ENCODE data around the gene OGA.

Gene OGA

GRCh38 chr10:101784558-101784957 lies 33.7 kb downstream of the OGA start:
- TF ChIP-seq, protein P1, sequence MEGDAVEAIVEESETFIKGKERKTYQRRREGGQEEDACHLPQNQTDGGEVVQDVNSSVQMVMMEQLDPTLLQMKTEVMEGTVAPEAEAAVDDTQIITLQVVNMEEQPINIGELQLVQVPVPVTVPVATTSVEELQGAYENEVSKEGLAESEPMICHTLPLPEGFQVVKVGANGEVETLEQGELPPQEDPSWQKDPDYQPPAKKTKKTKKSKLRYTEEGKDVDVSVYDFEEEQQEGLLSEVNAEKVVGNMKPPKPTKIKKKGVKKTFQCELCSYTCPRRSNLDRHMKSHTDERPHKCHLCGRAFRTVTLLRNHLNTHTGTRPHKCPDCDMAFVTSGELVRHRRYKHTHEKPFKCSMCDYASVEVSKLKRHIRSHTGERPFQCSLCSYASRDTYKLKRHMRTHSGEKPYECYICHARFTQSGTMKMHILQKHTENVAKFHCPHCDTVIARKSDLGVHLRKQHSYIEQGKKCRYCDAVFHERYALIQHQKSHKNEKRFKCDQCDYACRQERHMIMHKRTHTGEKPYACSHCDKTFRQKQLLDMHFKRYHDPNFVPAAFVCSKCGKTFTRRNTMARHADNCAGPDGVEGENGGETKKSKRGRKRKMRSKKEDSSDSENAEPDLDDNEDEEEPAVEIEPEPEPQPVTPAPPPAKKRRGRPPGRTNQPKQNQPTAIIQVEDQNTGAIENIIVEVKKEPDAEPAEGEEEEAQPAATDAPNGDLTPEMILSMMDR (conservative IDR thresholded peaks at IDR 0.05; ENCODE audit: low read depth, low read length): no peak
- no peak overlapping the region for H3K4me3 ChIP-seq (ENCODE audit: low read depth, low read length)
- DNase-seq (ENCODE audit: low read depth): no peak

DNA sequence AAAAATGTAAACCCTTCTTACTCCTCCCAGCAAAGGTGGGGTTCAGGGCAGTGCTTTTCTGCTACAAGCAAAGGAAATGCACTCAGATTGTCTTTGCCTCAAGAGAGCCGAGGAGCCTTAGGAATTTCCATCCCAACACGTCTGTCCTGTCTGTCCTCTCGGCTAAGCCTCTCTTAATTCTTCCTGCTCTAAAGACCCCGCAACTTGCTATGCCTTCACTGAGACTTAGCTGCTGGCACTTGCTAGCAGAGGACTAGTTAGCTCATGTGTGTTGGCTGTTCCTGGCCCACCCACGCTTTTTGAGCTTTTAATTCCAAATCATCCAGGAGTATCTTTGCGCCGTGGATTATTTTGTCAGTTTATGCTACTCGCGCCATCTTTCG lies 34.5 kb downstream of the OGA start:
- peak; percentile 23 for DNase-seq (ENCODE audit: low read depth)
- peak overlapping the region; percentile 63 for H3K4me3 ChIP-seq (ENCODE audit: low read depth, low read length)
- TF ChIP-seq, protein P1 (conservative IDR thresholded peaks at IDR 0.05; ENCODE audit: low read depth, low read length): no peak

DNA sequence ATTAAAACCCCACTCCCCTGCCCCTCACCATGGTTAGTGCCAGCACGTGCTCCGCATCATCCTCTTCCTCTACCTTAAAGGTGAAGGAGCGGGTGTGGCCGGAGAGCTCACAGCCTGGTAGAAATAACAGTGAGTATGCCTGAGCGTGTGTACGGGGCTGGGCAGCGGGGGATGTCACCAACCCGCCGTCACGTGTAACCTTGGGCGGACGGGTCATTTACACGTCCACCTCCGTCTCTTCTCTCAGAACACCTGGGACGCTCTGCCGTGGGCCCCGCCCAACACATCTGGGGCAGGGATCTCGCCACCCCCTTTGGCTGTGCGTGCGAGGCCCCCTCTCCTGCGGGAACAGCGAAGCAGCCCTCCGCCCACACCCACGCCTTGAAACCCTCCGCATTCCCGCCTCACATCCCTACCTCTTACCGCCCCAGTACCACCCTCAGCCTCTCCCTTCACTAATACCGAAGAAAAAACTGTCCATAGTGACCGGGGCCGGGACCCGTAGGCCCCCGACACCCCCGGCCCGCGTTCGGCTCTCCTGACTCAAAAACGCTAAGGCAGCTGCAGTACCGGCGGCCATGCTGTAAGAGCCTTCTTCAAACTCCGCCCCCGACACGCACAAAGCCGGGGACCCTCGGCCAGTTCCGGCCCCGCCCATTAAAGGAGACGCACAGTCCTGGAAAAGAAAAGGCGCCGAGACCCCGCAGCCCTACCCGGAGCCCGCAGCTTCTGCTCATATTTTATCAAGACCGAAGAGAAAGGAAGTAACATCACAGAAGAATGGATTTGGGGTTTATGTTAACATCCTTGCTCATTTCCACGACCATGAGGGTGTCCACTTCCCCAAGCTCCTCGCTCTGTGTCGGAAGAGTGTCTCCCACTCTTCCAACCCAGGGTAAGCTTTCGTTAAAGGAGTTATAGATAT lies 35.2 kb downstream of the OGA start, which contains the start of gene NPM3:
TSS of gene NPM3 (minus strand) at position 636 of the 925 bp plus-strand sequence. CDS start at position 580, 56 bp downstream.
- TF ChIP-seq, protein P1 (conservative IDR thresholded peaks at IDR 0.05; ENCODE audit: low read depth, low read length): no peak
- DNase-seq (ENCODE audit: low read depth): peak; percentile 82
- peak within 1 kb of the TSS; percentile 63 for H3K4me3 ChIP-seq (ENCODE audit: low read depth, low read length)

- H3K4me3 ChIP-seq (ENCODE audit: low read depth, low read length): peak overlapping the region; percentile 63
- no peak for DNase-seq (ENCODE audit: low read depth)
- TF ChIP-seq, protein P1 (conservative IDR thresholded peaks at IDR 0.05; ENCODE audit: low read depth, low read length): no peak
Observed at GRCh38 chr10:101781984-101782810, 36.0 kb downstream of the OGA start.

DNA sequence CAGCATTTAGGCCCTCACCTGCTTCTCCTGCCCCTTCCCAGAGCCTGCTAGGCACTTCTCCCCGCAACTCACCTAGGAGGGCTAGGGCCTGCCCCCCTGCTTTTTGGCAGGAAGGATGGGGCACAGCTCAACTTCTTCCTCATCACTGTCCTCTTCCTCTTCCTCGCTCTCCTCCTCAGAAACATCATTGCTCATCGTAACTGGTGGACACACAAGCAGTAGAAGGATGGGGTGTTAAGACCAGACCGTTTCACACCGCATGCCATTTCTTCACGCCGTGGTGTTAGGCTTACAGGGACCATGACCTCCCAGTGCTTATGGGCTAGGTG lies 36.6 kb downstream of the OGA start:
- no peak overlapping the region for H3K4me3 ChIP-seq (ENCODE audit: low read depth, low read length)

DNA sequence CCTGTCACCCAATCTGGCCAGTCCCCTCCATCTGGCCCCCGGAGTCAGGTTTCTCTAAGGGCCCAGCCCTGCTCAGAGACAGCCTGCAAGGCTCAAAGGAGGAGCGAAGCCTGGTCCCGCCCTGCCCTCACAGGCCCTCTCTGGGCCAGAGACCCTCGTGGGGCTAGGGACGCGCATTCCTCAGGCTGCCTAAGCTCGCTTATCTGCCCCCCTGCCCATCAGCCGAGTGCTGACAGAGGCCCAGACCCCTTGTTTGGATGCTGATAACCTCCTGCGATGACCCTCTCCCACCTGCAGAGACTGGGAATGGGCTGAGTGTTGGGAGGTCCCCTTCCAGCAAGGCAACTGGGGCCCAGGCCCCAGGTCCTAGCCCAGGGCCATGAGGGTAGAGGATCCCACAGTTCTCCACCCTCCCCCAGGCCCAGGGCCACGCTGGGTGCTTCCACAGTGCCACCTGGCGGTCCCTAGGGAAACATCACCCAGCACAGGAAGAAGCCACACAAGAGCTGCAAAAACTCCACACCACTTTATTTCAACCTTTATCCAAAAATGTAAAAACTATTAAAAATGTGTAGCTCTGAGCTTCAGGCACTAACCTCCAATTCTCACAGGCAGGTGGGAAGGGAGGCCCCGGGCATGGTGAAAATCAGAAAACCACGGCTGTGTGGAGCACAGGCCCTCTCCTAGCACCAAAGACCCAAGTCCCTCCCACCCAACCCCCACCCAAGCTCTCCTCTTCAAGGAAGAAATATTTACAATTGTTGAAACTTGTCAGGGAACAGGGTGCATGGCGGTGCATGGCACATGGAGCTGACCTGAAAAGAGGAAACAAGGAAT lies 37.2 kb downstream of the OGA start:
- peak; percentile 77 for DNase-seq (ENCODE audit: low read depth)
- TF ChIP-seq, protein P1 (conservative IDR thresholded peaks at IDR 0.05; ENCODE audit: low read depth, low read length): peak; percentile 92
- H3K4me3 ChIP-seq (ENCODE audit: low read depth, low read length): no peak overlapping the region

More for the DNA sequence above, 36.6 kb downstream of the OGA start:
- DNase-seq (ENCODE audit: low read depth): no peak
- TF ChIP-seq, protein P1 (conservative IDR thresholded peaks at IDR 0.05; ENCODE audit: low read depth, low read length): no peak

Measured in choroid plexus epithelial cell (primary cell).